Liver (tissue), 9 donors: ENCODE results near the gene ANKRD11. TPM values are rescaled to one million over a fixed set of nuclear protein-coding genes. Genes with fewer than 3 reads are reported as not detected.

Experiments
- DNase-seq: peaks from one replicate; pipeline ENCODE4 v3.0.0-alpha.2; 2017; ENCODE audit warnings: low spot score
- H3K27ac ChIP-seq, 2 donors: one replicate each; pipeline ENCODE4 v1.7.0; 2013; ENCODE audit warnings: inconsistent platforms in 2 of 2, low read length in 2 of 2, control low read depth in 1 of 2, low read depth in 1 of 2, mild to moderate bottlenecking in 1 of 2
- H3K27me3 ChIP-seq, 4 donors: one replicate each; pipeline versions ENCODE4 v1.6.1 to v1.7.0; 2013; ENCODE audit warnings: low read length in 3 of 4, inconsistent platforms in 1 of 4, mild to moderate bottlenecking in 1 of 4, moderate library complexity in 1 of 4; ENCODE audit not compliant: control insufficient read depth in 4 of 4, insufficient read depth in 4 of 4
- H3K36me3 ChIP-seq, 4 donors: one replicate each; pipeline versions ENCODE4 v1.6.1 to v1.7.0; 2013; ENCODE audit warnings: low read length in 3 of 4, mild to moderate bottlenecking in 3 of 4, low read depth in 1 of 4, moderate library complexity in 1 of 4; ENCODE audit not compliant: control insufficient read depth in 4 of 4, insufficient read depth in 3 of 4
- H3K4me1 ChIP-seq, 4 donors: one replicate each; pipeline versions ENCODE4 v1.6.1 to v1.7.0; 2013; ENCODE audit warnings: low read length in 3 of 4, mild to moderate bottlenecking in 3 of 4, moderate library complexity in 1 of 4; ENCODE audit not compliant: control insufficient read depth in 4 of 4, insufficient read depth in 4 of 4
- H3K4me3 ChIP-seq, 3 donors: one replicate each; pipeline versions ENCODE4 v1.6.1 to v1.7.0; 2013; ENCODE audit warnings: low read length in 3 of 3, control low read depth in 1 of 3, low read depth in 1 of 3, mild to moderate bottlenecking in 1 of 3
- H3K9ac ChIP-seq, 2 donors: one replicate each; pipeline ENCODE4 v1.7.0; 2013; ENCODE audit warnings: low read length in 2 of 2, mild to moderate bottlenecking in 2 of 2, moderate library complexity in 2 of 2, control low read depth in 1 of 2, low read depth in 1 of 2
- H3K9me3 ChIP-seq, 4 donors: one replicate each; pipeline versions ENCODE4 v1.6.1 to v1.7.0; 2013; ENCODE audit warnings: low read length in 3 of 4; ENCODE audit not compliant: control insufficient read depth in 4 of 4
- FOXA1 ChIP-seq: IDR thresholded peaks from 2 replicates; pipeline ENCODE4 v1.6.1; 2016; ENCODE audit warnings: antibody characterized with exemption
- FOXA2 ChIP-seq: IDR thresholded peaks from 2 replicates; pipeline ENCODE4 v1.6.1; 2016; ENCODE audit warnings: antibody characterized with exemption
- GABPA ChIP-seq, 2 donors: IDR thresholded peaks in 1 of 2; conservative IDR thresholded peaks in 1 of 2; 2 replicates each; pipeline ENCODE4 v1.6.1; 2016; ENCODE audit warnings: antibody characterized with exemption in 2 of 2, mild to moderate bottlenecking in 1 of 2, moderate library complexity in 1 of 2
- HNF4G ChIP-seq: IDR thresholded peaks from 2 replicates; pipeline ENCODE4 v1.6.1; 2016; ENCODE audit warnings: antibody characterized with exemption
- JUND ChIP-seq, 2 donors: IDR thresholded peaks; 2 replicates each; pipeline ENCODE4 v1.6.1; 2016; ENCODE audit warnings: antibody characterized with exemption in 2 of 2
- NR2F2 ChIP-seq: IDR thresholded peaks from 2 replicates; pipeline ENCODE4 v1.6.1; 2016; ENCODE audit warnings: antibody characterized with exemption
- RAD21 ChIP-seq, 2 donors: IDR thresholded peaks; 2 replicates each; pipeline ENCODE4 v1.6.1; 2016; ENCODE audit warnings: antibody characterized with exemption in 2 of 2, mild to moderate bottlenecking in 2 of 2
- RXRA ChIP-seq, 2 donors: IDR thresholded peaks; 2 replicates each; pipeline ENCODE4 v1.6.1; 2017 to 2018; ENCODE audit warnings: antibody characterized with exemption in 2 of 2, mild to moderate bottlenecking in 1 of 2
- SP1 ChIP-seq: IDR thresholded peaks from 2 replicates; pipeline ENCODE4 v1.6.1; 2018; ENCODE audit warnings: antibody characterized with exemption, mild to moderate bottlenecking
- TAF1 ChIP-seq: conservative IDR thresholded peaks from 2 replicates; pipeline ENCODE4 v1.6.1; 2016; ENCODE audit warnings: antibody characterized with exemption, mild to moderate bottlenecking
- YY1 ChIP-seq: IDR thresholded peaks from 2 replicates; pipeline ENCODE4 v1.6.1; 2016; ENCODE audit warnings: antibody characterized with exemption, mild to moderate bottlenecking
- ZBTB33 ChIP-seq: IDR thresholded peaks from 2 replicates; pipeline ENCODE4 v1.6.1; 2016; ENCODE audit warnings: antibody characterized with exemption
- WGBS: extraction: QIAGEN DNeasy Blood & Tissue Kit; methylation state at CpG from one replicate; pipeline ENCODE4 v1.1.7; 2013; 5-methylcytosine and 5-hydroxymethylcytosine counted together
- polyA plus RNA-seq, 2 donors: library from polyadenylated mRNA; stranded (reverse) in 1 of 2; unstranded in 1 of 2; fragments of 200-250 nt in 1 of 2; fragments of >200 nt in 1 of 2; fragmentation: Nextera tagmentation in 1 of 2; extraction: Ambion mirVana in 1 of 2; gene quantifications; one replicate each; pipeline versions ENCODE4 v1.2.1 to v1.2.3, GENCODE V29; 2013 to 2015
- total RNA-seq, 2 donors: library from RNA; depleted of rRNA; stranded (reverse); fragments of >200 nt; gene quantifications; one replicate each; pipeline ENCODE4 v1.2.3, GENCODE V29; 2014
- TF ChIP-seq, protein P1 (sequence below): IDR thresholded peaks from 2 replicates; pipeline ENCODE4 v1.6.1; 2016; ENCODE audit warnings: antibody characterized with exemption, mild to moderate bottlenecking
- TF ChIP-seq, protein P2 (sequence below): IDR thresholded peaks from 2 replicates; pipeline ENCODE4 v1.6.1; 2016; ENCODE audit warnings: antibody characterized with exemption
- TF ChIP-seq, protein P3 (sequence below): IDR thresholded peaks from 2 replicates; pipeline ENCODE4 v1.6.1; 2016; ENCODE audit warnings: antibody characterized with exemption
- TF ChIP-seq, protein P4 (sequence below): fragments of 150-350 bp; IDR thresholded peaks from 2 replicates; pipeline ENCODE4 v1.5.1; 2017; ENCODE audit warnings: improper control_type of control experiment, low read depth, low read length; ENCODE audit not compliant: missing input control
- donor health status: healthy.
- donor health status: healthy.
- donor health status: healthy.
- donor health status: healthy.
- donor health status: healthy.

ANKRD11 gene
- total and polyA plus RNA-seq, 4 donors: 16.3 to 55.1 (median 28.0) TPM

DNA sequence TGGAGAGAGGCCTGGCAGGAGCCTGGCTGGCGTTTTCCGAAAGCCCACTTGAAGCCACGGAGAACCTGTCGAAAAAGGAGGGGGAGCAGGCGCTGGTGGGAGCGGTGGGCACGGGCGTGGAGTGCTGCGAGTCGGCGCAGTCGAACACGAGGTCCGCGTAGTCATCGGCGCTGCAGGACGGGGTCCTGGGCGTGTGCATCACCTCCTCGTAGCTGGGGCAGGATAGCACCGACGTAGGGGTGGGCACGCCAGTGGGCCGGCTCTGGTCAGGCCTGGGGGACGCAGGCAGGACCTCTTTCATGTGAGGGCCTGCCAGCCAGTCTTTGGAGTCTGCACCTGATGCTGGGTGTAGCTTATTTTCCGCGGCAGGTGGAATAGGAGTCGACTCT is 209.2 kb downstream of the ANKRD11 start (continued):
- TF ChIP-seq, protein P1, sequence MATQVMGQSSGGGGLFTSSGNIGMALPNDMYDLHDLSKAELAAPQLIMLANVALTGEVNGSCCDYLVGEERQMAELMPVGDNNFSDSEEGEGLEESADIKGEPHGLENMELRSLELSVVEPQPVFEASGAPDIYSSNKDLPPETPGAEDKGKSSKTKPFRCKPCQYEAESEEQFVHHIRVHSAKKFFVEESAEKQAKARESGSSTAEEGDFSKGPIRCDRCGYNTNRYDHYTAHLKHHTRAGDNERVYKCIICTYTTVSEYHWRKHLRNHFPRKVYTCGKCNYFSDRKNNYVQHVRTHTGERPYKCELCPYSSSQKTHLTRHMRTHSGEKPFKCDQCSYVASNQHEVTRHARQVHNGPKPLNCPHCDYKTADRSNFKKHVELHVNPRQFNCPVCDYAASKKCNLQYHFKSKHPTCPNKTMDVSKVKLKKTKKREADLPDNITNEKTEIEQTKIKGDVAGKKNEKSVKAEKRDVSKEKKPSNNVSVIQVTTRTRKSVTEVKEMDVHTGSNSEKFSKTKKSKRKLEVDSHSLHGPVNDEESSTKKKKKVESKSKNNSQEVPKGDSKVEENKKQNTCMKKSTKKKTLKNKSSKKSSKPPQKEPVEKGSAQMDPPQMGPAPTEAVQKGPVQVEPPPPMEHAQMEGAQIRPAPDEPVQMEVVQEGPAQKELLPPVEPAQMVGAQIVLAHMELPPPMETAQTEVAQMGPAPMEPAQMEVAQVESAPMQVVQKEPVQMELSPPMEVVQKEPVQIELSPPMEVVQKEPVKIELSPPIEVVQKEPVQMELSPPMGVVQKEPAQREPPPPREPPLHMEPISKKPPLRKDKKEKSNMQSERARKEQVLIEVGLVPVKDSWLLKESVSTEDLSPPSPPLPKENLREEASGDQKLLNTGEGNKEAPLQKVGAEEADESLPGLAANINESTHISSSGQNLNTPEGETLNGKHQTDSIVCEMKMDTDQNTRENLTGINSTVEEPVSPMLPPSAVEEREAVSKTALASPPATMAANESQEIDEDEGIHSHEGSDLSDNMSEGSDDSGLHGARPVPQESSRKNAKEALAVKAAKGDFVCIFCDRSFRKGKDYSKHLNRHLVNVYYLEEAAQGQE: no peak
- no peak for TF ChIP-seq SP1
- TF ChIP-seq, protein P2, sequence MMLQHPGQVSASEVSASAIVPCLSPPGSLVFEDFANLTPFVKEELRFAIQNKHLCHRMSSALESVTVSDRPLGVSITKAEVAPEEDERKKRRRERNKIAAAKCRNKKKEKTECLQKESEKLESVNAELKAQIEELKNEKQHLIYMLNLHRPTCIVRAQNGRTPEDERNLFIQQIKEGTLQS: no peak
- no peak for TF ChIP-seq NR2F2
- TF ChIP-seq GABPA (IDR thresholded peaks at IDR 0.05 in 1 of 2, conservative IDR thresholded peaks at IDR 0.05 in 1 of 2): no peak
- no peak for TF ChIP-seq YY1

DNA sequence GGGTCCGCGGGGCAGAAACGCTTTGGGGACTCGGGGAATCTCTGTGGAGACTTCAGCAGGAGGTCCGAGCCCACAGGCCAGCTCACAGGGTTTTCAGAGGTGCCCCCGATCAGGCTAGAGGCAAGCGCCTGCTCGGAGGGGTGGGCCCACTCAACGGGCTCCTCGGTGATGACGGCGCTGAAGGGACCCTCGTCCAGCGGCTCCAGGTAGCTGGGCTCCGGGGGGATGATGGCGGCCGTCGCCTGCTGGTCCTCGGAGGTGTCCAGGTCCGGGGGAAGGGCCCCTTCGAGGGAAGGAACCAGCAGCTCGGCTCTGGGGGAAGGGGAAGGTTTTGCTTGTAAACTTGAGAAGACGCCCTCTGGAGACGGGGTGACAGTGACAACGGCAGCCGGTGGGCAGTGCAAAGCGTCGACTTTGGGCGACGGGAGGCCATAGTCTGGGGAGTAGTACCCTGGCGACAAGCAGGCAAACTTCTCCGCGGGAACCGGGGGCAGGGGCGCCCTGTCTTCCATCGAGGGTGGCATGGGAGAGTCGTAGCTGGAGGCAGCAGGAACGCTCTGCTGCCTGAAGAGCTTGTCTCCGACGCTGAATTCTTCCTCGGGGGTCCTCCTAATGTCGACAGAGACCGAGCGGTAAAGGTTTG is 209.7 kb downstream of the ANKRD11 start:
- TF ChIP-seq JUND (IDR thresholded peaks at IDR 0.05) (no peak), YY1 (no peak), FOXA2 (no peak), ZBTB33 (no peak), FOXA1 (no peak), GABPA (IDR thresholded peaks at IDR 0.05 in 1 of 2, conservative IDR thresholded peaks at IDR 0.05 in 1 of 2) (no peak), RXRA (IDR thresholded peaks at IDR 0.05) (no peak), TAF1 (no peak), NR2F2 (no peak), HNF4G (no peak), RAD21 (IDR thresholded peaks at IDR 0.05) (no peak), SP1 (no peak)
- TF ChIP-seq, protein P3, sequence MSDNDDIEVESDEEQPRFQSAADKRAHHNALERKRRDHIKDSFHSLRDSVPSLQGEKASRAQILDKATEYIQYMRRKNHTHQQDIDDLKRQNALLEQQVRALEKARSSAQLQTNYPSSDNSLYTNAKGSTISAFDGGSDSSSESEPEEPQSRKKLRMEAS: no peak
- TF ChIP-seq, protein P4, sequence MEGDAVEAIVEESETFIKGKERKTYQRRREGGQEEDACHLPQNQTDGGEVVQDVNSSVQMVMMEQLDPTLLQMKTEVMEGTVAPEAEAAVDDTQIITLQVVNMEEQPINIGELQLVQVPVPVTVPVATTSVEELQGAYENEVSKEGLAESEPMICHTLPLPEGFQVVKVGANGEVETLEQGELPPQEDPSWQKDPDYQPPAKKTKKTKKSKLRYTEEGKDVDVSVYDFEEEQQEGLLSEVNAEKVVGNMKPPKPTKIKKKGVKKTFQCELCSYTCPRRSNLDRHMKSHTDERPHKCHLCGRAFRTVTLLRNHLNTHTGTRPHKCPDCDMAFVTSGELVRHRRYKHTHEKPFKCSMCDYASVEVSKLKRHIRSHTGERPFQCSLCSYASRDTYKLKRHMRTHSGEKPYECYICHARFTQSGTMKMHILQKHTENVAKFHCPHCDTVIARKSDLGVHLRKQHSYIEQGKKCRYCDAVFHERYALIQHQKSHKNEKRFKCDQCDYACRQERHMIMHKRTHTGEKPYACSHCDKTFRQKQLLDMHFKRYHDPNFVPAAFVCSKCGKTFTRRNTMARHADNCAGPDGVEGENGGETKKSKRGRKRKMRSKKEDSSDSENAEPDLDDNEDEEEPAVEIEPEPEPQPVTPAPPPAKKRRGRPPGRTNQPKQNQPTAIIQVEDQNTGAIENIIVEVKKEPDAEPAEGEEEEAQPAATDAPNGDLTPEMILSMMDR: no peak
- TF ChIP-seq, protein P2: no peak
- TF ChIP-seq, protein P1: no peak
- H3K36me3 ChIP-seq: peaks cover 15 to 69% (median 30%) of the 10 kb centered on the region in 4 donors
- no peak for DNase-seq
- H3K9ac ChIP-seq: no peak overlapping the region
- H3K27me3 ChIP-seq: no peaks in the 10 kb centered on the region
- no peak overlapping the region for H3K4me3 ChIP-seq
- H3K4me1 ChIP-seq: no peaks in the 10 kb centered on the region
- 97% methylated on average over 44 of the region's 44 CpGs for WGBS
- H3K27ac ChIP-seq: no peak overlapping the region
- H3K9me3 ChIP-seq: no peaks in the 10 kb centered on the region
